NCI-H2107 (cell line): ENCODE measurements around the gene FAM47C.
"Not testable (repeated sequence)": the region's sequence is repeated elsewhere in the genome, so short reads cannot be mapped to it uniquely, and the experiment has no call there.

ENCODE experiments used
- DNase-seq: peaks from one replicate; lab custom pipeline; 2025; lab: John Stamatoyannopoulos, UW

Gene FAM47C

GRCh38 chrX:37008182-37008581 lies at the start of gene FAM47C:
Gene FAM47C (plus strand): TSS chrX:37008366. CDS start chrX:37008411, 45 bp downstream.
- DNase-seq: not testable (repeated sequence)

- DNase-seq: no peak
Measured at GRCh38 chrX:36961590-36961989, 46.6 kb upstream of the FAM47C start.

- no peak for DNase-seq
Measured at GRCh38 chrX:36963069-36963808, 44.9 kb upstream of the FAM47C start.

- no peak for DNase-seq
Measured at GRCh38 chrX:36963852-36964251, 44.3 kb upstream of the FAM47C start.

- DNase-seq: no peak
Measured at GRCh38 chrX:36973575-36973974, 34.6 kb upstream of the FAM47C start.

GRCh38 chrX:36974911-36975310 lies 33.3 kb upstream of the FAM47C start:
- DNase-seq: no peak

- DNase-seq: no peak
Measured at GRCh38 chrX:36978886-36979285, 29.3 kb upstream of the FAM47C start.

- DNase-seq: no peak
Measured at GRCh38 chrX:36983831-36984230, 24.3 kb upstream of the FAM47C start.

GRCh38 chrX:36985416-36986209 lies 22.6 kb upstream of the FAM47C start:
- not testable (repeated sequence) for DNase-seq

GRCh38 chrX:36986231-36986630 lies 21.9 kb upstream of the FAM47C start:
- DNase-seq: no peak

- not testable (repeated sequence) for DNase-seq
Measured at GRCh38 chrX:36987212-36987611, 21.0 kb upstream of the FAM47C start.

- no peak for DNase-seq
Measured at GRCh38 chrX:37000140-37000539, 8.0 kb upstream of the FAM47C start.

GRCh38 chrX:37010496-37010895 lies 2.3 kb downstream of the FAM47C start:
- DNase-seq: no peak

GRCh38 chrX:37034260-37034659 lies 26.1 kb downstream of the FAM47C start:
- DNase-seq: not testable (repeated sequence)

GRCh38 chrX:37036674-37037220 lies 28.6 kb downstream of the FAM47C start:
- DNase-seq: not testable (repeated sequence)

GRCh38 chrX:37038814-37039213 lies 30.6 kb downstream of the FAM47C start:
- not testable (repeated sequence) for DNase-seq

GRCh38 chrX:37042956-37043885 lies 35.1 kb downstream of the FAM47C start:
- not testable (repeated sequence) for DNase-seq

GRCh38 chrX:37047776-37048175 lies 39.6 kb downstream of the FAM47C start:
- DNase-seq: no peak

- DNase-seq: not testable (repeated sequence)
Measured at GRCh38 chrX:37057572-37057971, 49.4 kb downstream of the FAM47C start.

GRCh38 chrX:37060999-37061398 lies 52.8 kb downstream of the FAM47C start:
- DNase-seq: no peak
